ENCODE data around the gene CBLN3. TPM values are rescaled to one million over a fixed set of nuclear protein-coding genes. Genes with fewer than 3 reads are reported as not detected.

Gene CBLN3
- total RNA-seq, 1 experiment from 2014 or later, result 1.4 TPM

GRCh38 chr14:24422694-24423601, 6.5 kb downstream of the CBLN3 start:
- H3K36me3 ChIP-seq (ENCODE audit: control insufficient read depth, insufficient read depth, low read length), result no peaks in the 10 kb centered on the region
- H3K27ac Mint-ChIP-seq (ENCODE audit: unreplicated experiment), result no peak overlapping the region
- H3K27me3 Mint-ChIP-seq (ENCODE audit: insufficient read depth, unreplicated experiment), result no peaks in the 10 kb centered on the region
- no peaks in the 10 kb centered on the region for H3K9me3 Mint-ChIP-seq (ENCODE audit: unreplicated experiment)
- intact Hi-C loops (cut with micrococcal nuclease; ENCODE audit: unreplicated experiment), result loop anchor here (5.0 kb wide), 1 partner anchor 76 kb away; no protein-coding TSS in a partner anchor
- no peaks in the 10 kb centered on the region for H3K27me3 ChIP-seq (replicated peaks; ENCODE audit: control insufficient read depth, insufficient read depth, low read length)
- DNase-seq, result no peak
- H3K4me1 Mint-ChIP-seq (ENCODE audit: low read depth, unreplicated experiment), result peaks cover 15% of the 10 kb centered on the region
- TF ChIP-seq CTCF (IDR thresholded peaks at IDR 0.05; ENCODE audit: insufficient read depth in 1 of 2, low read depth in 1 of 2, low read length in 1 of 2, severe bottlenecking in 1 of 2, unreplicated experiment in 1 of 2), result no peak
- H3K4me3 Mint-ChIP-seq (ENCODE audit: unreplicated experiment), result no peak overlapping the region
- POLR2A ChIA-PET, result no interaction called here
- peaks cover 46% of the 10 kb centered on the region for H3K4me1 ChIP-seq
- H3K36me3 Mint-ChIP-seq (ENCODE audit: insufficient read depth, unreplicated experiment), result no peaks in the 10 kb centered on the region
- H3K4me3 ChIP-seq (ENCODE audit: low read depth, low read length), result no peak overlapping the region
- no peaks in the 10 kb centered on the region for H3K9me3 ChIP-seq
- CTCF ChIA-PET, result interaction anchor here (1.8 kb wide), 1 partner anchor 9 kb away, joined by 7 read pairs; no protein-coding TSS in a partner anchor
- BruUV-seq (replicated peaks), result no TSS peak

DNA sequence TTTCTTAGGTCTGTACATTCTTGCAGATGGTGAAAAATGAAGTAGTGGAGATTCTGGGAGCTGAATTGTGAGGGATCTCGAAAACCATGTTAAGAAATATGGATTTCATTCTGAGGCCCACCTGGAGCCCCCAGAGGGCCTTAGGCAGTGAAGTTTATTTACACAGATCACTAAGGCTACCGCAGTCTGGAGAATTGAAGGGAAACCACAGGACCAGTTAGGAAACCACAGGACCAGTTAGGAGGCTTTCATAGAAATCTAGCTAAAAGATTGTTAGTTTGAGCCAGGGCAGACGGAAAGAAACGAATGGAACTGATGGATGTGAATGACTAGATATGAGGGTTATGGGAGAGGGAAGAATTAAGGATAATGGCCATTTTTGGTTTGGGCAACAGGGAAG, 7.2 kb downstream of the CBLN3 start:
- no peaks in the 10 kb centered on the region for H3K27me3 Mint-ChIP-seq (ENCODE audit: insufficient read depth, unreplicated experiment)
- no peaks in the 10 kb centered on the region for H3K36me3 Mint-ChIP-seq (ENCODE audit: insufficient read depth, unreplicated experiment)
- no peak overlapping the region for H3K27ac Mint-ChIP-seq (ENCODE audit: unreplicated experiment)
- BruUV-seq (replicated peaks), result no TSS peak
- ChIA-PET CTCF (interaction anchor here (1.8 kb wide), 1 partner anchor 10 kb away, joined by 7 read pairs; no protein-coding TSS in a partner anchor), POLR2A (no interaction called here)
- no peaks in the 10 kb centered on the region for H3K36me3 ChIP-seq (ENCODE audit: control insufficient read depth, insufficient read depth, low read length)
- no peak overlapping the region for H3K4me3 ChIP-seq (ENCODE audit: low read depth, low read length)
- peaks cover 41% of the 10 kb centered on the region for H3K4me1 ChIP-seq
- DNase-seq, result no peak
- peaks cover 15% of the 10 kb centered on the region for H3K4me1 Mint-ChIP-seq (ENCODE audit: low read depth, unreplicated experiment)
- intact Hi-C loops (cut with micrococcal nuclease; ENCODE audit: unreplicated experiment), result loop anchor here (5.0 kb wide), 1 partner anchor 75 kb away; no protein-coding TSS in a partner anchor
- H3K9me3 ChIP-seq, result no peaks in the 10 kb centered on the region
- H3K9me3 Mint-ChIP-seq (ENCODE audit: unreplicated experiment), result no peaks in the 10 kb centered on the region
- H3K4me3 Mint-ChIP-seq (ENCODE audit: unreplicated experiment), result no peak overlapping the region
- no peaks in the 10 kb centered on the region for H3K27me3 ChIP-seq (replicated peaks; ENCODE audit: control insufficient read depth, insufficient read depth, low read length)
- no peak for TF ChIP-seq CTCF (IDR thresholded peaks at IDR 0.05; ENCODE audit: insufficient read depth in 1 of 2, low read depth in 1 of 2, low read length in 1 of 2, severe bottlenecking in 1 of 2, unreplicated experiment in 1 of 2)

- Histone ChIP-seq H3K9me3 (no peaks in the 10 kb centered on the region), H3K4me3 (ENCODE audit: low read depth, low read length) (no peak overlapping the region), H3K4me1 (peaks cover 8% of the 10 kb centered on the region; the same call in 1 of the 2 replicates), H3K36me3 (ENCODE audit: control insufficient read depth, insufficient read depth, low read length) (no peaks in the 10 kb centered on the region), H3K27me3 (replicated peaks; ENCODE audit: control insufficient read depth, insufficient read depth, low read length) (no peaks in the 10 kb centered on the region)
- no peak overlapping the region for H3K27ac Mint-ChIP-seq (ENCODE audit: unreplicated experiment)
- no peak for DNase-seq
- no TSS peak for BruUV-seq (replicated peaks)
- H3K9me3 Mint-ChIP-seq (ENCODE audit: unreplicated experiment), result no peaks in the 10 kb centered on the region
- intact Hi-C loops (cut with micrococcal nuclease; ENCODE audit: unreplicated experiment), result no loop called here
- CTCF ChIA-PET, result interaction anchor here (2.1 kb wide), 1 partner anchor 13 kb away, joined by 7 read pairs; no protein-coding TSS in a partner anchor
- no peaks in the 10 kb centered on the region for H3K4me1 Mint-ChIP-seq (ENCODE audit: low read depth, unreplicated experiment)
- POLR2A ChIA-PET, result no interaction called here
- no peak for TF ChIP-seq CTCF (IDR thresholded peaks at IDR 0.05; ENCODE audit: insufficient read depth in 1 of 2, low read depth in 1 of 2, low read length in 1 of 2, severe bottlenecking in 1 of 2, unreplicated experiment in 1 of 2)
- H3K4me3 Mint-ChIP-seq (ENCODE audit: unreplicated experiment), result no peak overlapping the region
- H3K36me3 Mint-ChIP-seq (ENCODE audit: insufficient read depth, unreplicated experiment), result no peaks in the 10 kb centered on the region
- no peaks in the 10 kb centered on the region for H3K27me3 Mint-ChIP-seq (ENCODE audit: insufficient read depth, unreplicated experiment)
Measured at GRCh38 chr14:24418492-24418873, 11.0 kb downstream of the CBLN3 start.

Measured in Caco-2 (cell line).